Hematopoietic multipotent progenitor cell treated with erythropoietin and hydrocortisone succinate and interleukin-3 and kit ligand, for 8 days (in vitro differentiated cells): ENCODE results near the gene USP10.

Experiments used
- DNase-seq: peaks from one replicate; pipeline ENCODE4 v3.0.0-alpha.2; 2015

The USP10 gene

DNA sequence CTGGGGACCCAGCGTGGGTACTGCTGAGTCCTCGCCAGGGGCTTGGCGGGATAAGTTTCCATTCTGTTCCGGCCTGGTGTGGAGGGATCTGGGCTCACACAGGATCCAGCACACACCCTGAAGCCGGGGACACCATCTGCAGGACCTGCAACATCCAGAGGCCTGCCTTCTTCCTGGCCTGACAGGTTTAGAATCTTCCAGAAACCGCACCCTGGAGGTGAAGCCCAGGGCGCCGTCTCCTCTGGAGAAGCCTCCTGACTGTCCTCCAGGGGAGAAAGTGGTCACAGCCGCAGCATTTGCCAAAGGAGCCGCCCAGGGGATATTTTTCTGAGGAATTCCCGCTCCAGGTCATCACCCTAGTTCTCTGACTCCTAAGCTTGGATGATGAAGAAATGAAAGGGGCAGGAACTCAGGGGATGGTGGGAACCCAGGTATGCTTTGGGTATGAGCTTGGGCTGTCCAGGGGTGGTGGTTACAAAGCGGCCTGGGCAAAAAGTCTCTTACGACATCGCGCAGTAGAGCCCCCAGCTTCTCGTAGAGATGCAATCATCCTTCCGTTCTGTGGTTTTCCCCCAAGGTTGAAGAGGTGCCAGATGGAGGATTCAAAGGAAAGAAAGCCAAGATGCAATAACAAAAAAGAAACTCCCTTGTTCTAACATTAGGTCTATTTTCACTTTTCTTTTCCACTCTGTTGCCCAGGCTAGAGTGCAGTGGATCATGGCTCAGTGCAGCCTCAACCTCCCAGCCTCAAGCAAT is 110.9 kb downstream of the USP10 start:
- DNase-seq: no peak

DNA sequence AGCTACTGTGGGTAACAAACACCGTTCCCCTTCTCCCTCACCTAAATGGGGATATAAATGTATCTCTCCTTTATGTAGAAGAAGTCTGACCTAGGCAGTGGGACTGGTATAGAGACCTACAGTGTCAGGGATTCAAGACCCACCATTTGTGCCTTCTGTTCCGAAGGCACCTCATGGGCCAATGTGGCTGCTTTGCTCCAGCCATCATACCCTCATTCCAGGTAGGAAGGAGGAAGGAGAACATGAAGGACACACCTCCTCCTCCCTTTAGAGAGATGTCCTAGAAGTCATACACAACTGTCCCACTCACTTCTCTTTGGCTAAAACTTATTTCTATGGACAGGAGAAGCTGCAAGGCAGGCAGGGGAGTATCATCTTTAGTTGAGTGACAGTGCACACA is 111.7 kb downstream of the USP10 start:
- no peak for DNase-seq

DNA sequence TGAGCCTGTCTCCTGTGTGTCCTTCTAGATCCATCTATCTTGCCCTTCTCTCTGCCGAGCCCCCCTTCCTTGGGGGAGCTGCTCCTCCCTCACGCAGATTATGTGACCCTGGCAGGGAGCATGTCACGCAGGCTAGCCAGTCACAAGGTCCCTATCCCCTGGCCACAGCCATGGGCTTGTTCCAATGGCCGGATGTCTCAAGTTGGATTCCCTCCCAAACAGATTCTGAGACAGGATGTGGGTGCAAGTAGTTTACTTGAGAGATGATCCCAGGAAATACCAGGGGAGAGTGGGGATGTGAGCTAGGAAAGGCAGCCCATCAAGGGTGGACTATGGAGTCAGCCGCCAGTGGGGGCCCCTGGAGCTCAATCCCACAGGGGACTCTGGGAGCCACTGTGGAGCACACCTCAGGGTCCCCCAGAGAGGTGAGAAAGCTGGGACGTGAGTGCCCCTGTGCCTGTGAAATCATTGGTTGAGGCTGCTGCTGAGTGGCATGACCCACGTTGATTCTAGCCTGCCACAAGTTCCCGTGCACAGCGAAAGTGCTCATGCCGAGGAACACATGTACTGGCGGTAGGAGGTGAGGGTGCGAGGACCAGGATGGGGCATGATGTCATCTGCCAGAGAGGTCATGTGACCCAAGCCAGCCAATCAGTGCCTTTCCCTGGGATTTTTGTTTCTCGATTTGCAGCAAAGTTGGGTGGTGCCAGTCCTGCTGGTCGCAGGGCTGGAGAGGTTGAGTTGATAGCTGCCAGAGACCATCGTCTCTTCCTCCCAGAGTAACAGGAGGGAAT is 113.5 kb downstream of the USP10 start:
- DNase-seq: no peak

GRCh38 chr16:84815462-84815861 is 115.7 kb downstream of the USP10 start:
- DNase-seq: no peak

DNA sequence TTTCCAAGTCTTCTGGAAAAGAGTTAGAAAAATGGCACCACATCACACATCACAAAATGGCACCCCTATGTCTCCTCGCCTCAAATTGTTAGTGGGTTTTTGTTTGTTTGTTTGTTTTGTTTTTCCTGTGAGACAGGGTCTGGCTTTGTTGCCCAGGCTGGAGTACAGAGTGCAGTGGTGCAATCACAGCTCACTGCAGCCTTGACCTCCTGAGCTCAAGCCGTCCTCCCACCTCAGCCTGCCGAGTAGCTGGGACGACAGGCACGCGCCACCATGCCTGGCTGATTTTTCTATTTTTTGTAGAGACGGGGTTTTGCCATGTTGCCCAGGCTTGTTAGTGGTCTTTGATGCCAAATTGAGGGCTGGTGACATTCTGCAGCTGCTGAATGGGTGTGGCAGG is 116.2 kb downstream of the USP10 start:
- no peak for DNase-seq

GRCh38 chr16:84816485-84816884 is 116.7 kb downstream of the USP10 start:
- DNase-seq: no peak

DNA sequence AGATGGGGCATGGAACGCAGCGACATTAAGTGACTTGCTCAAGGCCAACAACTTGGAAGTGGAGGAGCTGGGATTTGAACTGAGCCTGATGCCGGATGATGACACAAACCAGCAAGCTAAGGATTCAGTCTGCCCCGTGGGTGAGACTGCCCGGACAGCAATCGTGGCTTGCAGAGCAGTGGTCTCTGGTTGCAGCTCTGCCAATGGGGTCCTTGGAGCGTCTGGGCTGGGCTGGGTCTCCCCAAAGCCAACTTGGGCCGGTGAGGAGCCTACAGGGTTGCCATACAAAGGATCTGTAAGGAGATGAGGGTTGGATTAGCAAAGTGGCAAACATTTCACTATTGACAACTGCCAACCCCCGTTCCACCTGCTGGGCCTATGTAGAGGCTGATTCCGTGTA is 117.4 kb downstream of the USP10 start:
- no peak for DNase-seq

DNA sequence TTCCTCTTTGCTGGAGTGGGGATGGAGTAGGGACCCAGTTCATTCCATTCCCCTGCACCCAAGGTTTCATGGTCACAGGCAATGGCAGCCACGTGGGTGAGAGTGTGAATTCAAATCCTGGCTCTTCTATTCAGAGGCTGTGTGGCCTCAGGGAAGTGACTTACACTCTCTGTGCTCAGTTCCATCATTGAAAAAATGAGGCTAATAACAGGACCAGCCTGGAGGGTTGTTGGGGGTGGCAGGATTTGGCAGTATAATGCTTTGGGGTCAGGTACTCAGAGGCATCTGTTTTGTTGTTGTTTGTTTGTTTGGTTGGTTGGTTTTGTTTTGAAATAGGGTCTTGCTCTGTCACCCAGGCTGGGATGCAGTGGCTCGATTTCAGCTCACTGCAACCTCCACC is 117.8 kb downstream of the USP10 start:
- no peak for DNase-seq

DNA sequence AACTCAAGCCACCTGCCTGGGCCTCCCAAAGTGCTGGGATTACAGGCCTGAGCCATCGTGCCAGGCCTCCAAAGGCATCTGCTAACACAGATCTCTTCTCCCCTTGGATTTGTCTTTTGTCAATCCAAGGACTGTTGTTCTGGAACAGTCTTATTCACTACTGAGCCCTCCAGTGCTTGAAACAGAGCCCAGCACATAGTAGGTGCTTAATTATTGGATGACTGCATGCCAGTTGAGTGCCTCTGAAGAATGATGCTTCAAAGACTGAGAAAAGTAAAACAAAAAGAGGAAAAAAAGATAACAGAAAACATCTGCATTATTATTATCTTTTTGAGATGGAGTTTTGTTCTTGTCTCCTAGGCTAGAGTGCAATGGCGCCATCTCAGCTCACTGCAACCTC is 118.3 kb downstream of the USP10 start:
- DNase-seq: no peak

DNA sequence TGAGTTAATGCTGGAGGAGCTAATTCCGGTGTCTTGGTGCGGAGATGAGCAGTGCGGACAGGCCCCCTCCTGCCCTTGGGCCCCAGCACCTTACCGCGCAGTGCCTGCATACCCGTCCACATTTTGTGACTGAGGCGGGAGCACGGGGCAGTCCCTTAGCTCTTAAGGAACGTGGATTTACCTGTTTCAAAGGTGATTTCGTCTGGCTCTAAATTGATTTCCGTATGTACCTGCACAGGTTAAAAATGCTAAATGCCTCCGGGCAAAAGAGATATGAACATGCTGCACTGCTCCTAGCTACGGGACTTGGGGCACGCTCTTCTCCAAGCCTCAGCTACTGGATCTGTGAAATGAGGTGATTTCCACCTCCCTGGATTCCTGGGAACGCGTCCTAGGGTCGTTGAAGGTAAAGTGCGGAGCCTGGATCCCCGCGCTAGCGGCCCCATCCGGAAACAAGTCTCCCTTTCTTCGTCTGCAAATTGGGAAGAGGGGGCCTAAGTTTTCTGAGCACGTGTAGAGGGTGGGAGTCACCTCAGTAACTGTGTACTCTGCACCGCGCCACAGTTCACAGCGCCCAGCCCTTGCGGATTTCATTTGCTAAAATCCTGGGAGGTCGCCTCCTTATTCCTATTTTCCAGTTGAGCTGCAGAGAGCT is 119.3 kb downstream of the USP10 start:
- no peak for DNase-seq

- peak; percentile 87 for DNase-seq
Measured at GRCh38 chr16:84819644-84820304, 120.0 kb downstream of the USP10 start, which contains the start of gene CRISPLD2. Gene CRISPLD2, plus strand, starts transcription at chr16:84819985. Its CDS starts 18,511 bp downstream, at chr16:84838496.

DNA sequence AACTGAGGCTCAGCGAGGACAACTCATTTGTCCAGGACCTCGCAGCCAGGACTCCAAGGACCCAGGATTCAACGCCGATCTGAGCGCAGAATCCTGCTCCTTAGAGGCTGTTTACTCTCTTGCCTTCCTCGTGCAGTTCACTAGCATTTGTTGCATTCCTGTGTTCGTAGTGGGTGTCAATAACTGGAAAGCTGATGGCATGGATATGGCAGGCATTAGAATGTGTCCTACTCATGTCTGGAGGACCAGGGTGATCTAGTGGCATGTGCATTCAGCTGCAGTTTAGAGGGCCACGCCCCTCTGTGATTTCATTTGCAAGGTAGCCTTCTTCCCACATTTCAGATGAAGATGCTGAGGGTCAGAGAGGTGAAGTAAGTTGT is 120.5 kb downstream of the USP10 start:
- no peak for DNase-seq

GRCh38 chr16:84820771-84821170 is 121.0 kb downstream of the USP10 start:
- DNase-seq: no peak

DNA sequence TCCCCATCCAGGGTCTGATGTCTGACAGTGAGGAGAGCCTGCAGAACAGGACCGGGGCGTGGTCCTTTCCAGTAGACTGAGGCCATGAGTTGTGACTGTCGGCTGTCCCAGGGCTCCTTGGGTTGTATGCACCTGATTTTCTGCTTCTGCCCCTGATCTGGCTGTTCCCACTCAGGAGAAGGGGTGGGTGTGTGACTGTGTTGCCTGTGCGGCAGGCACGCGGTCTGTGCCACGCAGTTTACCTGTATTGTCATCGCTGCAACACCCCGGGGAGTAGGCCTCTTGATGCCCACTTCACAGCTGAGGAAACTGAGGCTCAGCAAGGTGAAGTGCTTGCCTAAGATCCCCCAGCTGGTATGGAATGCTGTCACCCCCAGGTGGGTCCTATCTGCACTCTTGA is 121.4 kb downstream of the USP10 start:
- no peak for DNase-seq

- DNase-seq: no peak
Measured at GRCh38 chr16:84821728-84822689, 122.2 kb downstream of the USP10 start.

GRCh38 chr16:84822990-84823389 is 123.2 kb downstream of the USP10 start:
- DNase-seq: no peak

- DNase-seq: no peak
Measured at GRCh38 chr16:84823484-84823883, 123.7 kb downstream of the USP10 start.

DNA sequence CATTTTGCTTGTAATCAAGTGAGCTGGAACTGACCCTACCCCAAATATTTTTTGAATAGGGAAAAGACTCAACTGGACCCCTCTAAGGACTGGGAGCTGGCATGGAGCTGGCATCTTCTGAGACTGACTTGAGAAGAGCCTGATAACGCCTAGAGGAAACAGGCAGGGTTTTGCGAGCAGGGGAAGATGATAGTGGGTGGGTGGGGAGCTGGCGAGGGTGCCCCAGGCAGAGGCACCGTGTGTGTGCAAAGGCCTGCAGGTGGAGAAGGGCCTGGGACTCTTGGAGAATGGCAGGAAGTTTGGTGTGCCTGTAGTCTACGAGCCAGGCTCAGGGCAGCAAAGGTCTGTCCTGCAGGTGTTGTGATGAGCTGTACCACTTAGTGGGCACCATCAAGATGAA is 124.1 kb downstream of the USP10 start:
- DNase-seq: no peak

DNA sequence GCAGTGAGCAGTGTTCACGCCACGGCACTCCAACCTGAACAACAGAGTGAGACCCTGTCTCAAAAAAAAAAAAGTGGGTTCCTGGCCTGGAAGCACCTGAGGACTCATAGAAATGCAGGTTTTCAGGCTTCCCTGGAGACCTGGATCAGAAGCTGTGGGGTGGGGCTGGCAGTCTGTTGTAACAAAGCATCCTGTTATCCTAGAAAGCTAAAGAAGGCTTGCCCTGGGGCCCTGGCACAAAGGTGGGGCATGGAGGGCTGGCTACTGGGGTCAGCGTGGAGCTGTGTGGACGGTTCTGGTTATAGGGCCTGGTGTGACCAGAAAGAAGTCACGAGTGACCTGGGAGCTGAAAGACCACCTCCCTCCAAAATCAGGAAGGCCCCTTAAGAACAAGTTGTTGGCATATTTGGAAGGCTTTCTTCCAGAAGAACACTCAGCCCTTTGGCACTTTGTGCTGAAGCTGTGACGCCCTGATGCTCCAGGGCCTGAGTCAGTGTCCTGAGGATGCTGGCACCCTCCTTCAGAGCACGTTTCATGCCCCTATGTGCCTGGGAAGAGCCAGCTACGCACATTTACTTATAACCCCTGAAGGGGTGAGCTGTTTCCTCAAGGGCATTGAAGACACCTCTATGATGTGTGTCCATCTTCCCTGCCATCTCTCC is 126.2 kb downstream of the USP10 start:
- DNase-seq: no peak

DNA sequence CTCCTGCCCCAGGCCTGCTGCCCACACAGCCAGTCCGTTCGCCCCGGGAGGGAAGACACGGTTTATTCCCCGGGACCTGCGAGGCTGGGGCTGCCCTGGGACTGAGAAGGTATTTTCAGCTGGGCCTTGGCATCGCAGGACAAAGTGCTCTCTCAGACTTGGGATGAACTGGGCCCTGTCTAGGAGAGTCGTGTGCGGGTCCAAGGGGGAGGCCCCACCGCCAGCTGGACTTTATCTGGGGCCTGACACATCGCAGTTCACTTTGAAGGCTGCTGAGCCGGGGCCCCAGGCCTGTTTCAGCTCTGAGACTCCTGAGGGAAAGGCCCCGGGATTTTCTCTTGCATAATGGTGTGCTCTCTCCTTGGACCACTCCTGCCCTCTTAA is 126.8 kb downstream of the USP10 start:
- no peak for DNase-seq

GRCh38 chr16:84827131-84827574 is 127.4 kb downstream of the USP10 start:
- no peak for DNase-seq
